ENCODE results near the gene CACNA1C.

The CACNA1C gene

DNA sequence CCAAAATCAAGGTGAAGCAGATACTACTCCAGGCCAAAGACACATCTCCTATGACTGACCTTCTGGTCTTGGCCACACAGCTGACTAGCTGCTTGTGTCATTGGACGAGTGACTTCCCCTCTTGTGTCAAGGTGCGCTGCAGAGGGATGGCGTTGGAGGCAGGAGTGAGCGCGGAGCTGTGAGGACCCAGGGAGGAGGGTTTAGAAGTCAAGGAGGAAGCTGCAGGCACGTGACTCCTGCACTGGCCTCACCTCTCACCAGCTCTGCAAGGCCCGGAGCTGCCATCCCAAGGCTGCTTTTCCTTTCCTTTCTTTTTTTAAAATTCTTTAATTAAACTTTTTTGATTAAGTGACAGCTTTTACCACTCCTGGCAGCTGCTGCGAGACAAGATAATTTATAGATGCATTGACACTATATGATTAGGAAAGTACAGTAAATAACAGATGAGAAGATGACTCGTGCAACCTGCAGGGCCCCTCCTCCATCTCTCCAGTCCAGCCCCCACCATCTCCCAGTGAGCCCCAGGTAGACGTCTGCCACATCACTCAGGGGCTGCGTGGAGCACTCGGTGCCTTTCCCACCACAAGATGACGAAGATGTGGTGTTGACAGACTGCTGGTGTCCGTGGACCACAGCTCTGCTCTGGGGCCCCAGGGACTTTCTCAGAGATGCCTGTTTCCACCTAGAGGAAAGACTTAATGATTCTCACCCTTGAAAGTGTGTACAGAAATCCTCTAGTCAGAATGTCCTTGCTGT is 350.6 kb downstream of the CACNA1C start:
- no peak for DNase-seq

DNA sequence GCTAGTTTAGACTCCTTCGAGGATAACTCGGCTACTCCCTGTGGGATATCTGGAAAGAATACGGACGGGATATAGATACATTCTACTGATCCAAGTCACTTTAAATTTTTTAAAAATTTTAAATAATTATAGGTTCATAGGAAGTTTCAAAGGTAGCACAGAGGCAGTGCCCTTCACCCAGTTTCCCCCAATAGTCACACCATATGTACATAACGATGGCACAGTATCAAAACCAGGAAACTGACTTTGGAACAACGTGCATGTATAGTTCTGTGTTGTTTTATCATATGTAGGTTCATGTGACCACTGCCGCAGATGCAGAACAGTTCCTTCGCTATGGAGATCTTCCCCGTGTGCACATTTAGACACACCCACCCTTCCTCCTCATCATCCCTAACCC is 352.3 kb downstream of the CACNA1C start:
- DNase-seq, result no peak

DNA sequence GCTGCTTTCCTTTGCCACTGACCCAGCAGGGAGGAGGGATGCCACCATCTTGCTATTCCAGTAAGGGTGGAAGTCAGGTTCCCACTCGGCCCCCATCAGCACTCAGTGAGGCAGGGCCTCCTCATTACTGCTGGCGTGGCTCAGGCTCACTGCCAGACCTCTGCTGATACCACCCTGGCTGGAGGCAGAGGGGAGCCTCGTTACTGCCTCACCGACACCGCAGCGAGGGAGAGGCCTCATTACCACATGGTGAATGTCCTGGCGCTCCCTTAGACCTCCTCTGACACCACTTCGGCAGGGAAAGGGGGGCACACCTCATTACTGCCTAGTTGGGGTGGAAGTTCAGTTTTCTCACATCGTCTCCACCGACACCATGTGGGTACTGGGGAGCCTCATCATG is 354.1 kb downstream of the CACNA1C start:
- no peak for DNase-seq

DNA sequence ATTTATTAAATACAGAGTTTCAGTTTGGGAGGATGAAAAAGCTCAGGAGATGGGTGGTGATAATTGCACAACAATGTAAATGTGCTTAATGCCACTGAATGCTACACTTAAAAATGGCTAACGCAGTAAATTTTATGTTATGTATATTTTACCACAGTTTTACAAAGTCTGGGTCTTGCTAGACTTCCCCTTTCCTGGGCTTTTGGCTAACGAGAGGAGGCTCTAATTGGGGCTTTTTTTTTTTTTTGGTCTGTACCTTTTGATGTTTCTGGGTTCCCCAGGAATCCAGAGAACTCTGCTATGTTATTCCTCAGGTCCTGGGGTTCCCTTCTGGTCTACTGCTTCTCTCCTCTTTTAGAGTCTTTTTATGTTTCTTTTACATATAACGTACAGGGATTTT is 355.5 kb downstream of the CACNA1C start:
- DNase-seq, result no peak

DNA sequence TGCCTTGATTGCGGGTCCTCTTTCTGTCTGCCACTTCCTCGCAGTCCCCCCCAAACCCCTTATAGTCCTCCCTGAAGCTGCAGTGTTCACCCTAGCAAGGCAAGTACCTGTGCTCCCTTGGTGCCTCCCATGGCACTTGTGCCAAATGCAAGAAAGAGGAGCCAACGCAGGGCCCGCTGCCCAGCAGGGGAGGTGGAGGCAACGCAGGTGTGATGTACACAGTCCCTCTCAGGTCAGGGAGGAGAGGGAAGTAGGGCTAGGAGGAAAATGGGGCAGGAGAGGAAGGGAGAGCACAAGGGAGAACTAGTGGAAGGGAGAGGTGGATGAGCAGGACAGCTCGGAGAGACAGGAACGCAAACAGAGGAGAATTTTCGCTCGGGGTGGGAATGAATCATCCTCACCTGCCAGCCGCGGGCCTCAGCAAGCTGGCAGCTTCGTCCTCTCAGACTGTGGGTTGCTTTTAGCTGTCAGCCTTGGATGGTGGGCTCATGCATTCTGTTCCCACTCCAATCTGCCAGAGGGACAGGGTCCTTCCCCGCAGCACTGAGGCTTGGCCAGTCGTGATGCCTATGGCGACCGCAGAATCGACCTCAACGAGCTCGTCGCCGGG is 357.0 kb downstream of the CACNA1C start:
- DNase-seq, result no peak

DNA sequence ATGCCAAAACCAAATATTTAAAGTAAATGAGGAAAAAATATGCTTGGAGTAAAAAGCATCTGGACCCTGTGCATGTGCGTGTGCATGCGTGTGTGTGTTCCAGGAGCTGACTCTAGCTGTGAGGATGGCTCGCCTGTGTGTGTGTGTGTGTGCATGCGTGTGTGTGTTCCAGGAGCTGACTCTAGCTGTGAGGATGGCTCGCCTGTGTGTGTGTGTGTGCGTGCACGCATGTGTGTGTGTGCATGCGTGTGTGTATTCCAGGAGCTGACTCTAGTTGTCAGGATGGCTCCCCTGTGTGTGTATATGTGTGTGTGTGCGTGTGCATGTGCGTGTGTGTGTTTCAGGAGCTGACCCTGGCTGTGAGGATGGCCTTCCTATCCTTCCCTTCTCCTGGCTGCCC is 357.7 kb downstream of the CACNA1C start:
- no peak for DNase-seq

DNA sequence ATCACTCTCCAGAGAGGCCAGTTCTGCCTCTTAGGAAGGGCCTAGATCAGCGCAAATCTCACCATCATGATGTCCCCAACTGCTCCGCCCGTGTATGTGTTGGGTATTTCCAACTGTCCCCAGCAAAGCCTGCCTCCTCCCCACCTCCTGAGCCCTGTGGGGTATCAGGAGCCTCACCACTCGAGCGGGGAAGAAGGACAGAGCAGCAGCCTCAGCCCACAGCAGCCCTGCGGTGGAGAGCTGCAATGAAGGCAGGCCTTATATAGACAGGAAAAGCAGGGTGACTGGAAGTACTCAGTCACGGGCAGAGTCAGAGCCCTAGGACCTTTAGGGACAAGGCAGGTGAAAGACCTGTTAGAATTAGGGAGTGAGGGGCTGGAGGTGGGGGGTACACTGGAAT is 358.2 kb downstream of the CACNA1C start:
- no peak for DNase-seq

DNA sequence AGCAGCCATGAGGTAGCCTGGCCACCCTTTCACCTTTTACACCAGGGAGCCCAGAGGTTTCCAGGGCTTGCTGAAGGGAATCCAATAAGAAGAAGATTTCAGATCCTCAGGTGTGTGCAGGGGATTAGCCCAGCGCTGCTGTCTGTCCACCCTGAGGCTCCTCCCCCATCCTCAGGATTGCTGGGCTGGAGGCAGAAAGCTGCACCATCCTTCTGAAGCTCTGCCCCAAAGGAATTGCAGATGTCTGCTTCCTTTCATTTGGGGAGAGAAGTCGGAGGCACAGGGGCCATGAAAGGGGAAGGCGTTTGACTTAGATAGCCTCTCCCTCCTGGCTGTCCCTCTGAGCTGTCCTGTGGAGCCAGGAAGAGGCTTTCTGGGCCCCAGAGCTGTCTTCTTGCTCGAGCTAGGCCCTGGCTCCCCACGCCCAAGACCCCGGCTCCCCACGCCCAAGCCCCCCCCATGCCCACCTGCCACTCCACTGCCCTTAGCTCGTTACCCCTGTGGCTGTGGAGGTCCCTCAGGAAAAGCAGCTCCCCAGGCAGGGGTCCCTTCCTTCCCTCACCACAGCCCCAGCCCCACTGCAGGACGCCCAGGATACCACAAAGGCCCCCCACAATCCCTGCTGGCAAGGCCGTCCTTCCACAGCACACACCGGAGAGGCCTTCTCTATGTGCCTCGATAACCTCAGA is 359.0 kb downstream of the CACNA1C start:
- DNase-seq, result no peak

DNA sequence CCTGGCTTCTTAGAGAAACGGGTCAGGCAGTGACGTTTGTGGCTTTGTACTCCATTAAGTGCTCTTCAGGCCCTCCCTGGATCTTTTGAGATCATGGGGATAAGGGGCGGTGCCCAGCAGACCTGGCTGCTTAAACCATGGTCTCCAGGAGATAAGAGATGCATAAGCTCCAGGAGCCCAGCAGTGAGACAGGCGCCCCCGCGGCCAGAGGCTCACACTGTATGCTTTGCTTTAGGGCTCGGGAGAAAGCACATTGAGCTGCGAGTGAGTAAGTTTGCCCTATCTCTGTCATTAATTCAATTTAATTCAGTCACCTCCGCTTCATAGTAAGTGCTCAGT is 359.5 kb downstream of the CACNA1C start:
- no peak for DNase-seq

DNA sequence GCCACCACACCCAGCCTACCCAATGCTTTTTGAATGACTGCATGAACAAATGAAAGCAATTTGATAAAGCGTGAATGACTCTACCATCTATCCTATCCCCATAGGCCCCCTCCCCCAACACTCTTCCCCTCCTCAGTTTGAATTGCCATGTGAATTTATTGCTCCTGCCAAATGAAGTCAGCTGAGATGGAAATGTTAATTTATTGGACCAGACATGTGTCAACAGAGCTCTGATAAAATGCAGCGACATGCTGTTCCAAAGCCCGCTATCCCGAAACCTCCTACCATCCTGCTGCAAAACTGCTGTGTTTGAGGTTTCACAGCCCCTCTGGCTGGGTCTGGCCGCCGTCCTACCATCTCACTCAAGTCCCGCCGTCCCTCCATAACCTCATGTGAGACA is 360.5 kb downstream of the CACNA1C start:
- no peak for DNase-seq

DNA sequence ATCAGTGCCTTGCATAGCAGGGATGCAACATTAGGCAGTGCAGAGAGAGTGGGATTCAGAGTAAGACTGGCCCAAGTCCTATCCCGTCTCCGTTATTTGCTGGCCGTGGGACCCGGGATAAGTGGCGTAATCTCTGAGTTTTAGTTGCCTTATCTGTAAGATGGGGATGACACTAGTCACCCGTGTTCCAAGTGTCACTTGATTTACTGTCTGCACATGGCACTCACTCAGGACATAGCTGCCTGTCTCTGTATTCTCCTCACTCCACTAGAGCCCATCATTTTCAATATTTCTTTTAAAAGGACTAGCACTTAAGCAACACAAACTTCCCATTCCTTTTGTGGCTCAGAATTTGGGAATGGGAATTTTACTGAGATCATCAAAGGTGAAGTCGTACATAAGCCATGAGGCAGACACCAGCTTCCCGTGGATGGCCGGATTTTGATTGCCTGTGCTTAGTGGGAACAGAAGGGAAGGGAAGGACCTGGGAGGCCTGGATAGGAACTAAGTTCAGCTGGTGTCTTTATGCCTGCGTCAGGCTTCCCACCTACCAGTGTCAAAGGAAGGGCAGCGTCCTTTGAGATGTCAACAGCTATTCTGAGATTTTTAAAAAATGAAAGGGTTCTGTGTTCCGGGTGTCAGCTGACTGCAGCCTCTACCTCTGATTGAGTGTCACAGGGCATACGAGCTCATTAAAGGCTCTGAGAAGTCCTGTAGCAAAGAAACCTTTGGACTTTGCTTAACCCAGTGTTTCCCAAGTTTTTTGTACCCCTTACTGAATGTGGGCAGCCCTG is 361.4 kb downstream of the CACNA1C start:
- no peak for DNase-seq

DNA sequence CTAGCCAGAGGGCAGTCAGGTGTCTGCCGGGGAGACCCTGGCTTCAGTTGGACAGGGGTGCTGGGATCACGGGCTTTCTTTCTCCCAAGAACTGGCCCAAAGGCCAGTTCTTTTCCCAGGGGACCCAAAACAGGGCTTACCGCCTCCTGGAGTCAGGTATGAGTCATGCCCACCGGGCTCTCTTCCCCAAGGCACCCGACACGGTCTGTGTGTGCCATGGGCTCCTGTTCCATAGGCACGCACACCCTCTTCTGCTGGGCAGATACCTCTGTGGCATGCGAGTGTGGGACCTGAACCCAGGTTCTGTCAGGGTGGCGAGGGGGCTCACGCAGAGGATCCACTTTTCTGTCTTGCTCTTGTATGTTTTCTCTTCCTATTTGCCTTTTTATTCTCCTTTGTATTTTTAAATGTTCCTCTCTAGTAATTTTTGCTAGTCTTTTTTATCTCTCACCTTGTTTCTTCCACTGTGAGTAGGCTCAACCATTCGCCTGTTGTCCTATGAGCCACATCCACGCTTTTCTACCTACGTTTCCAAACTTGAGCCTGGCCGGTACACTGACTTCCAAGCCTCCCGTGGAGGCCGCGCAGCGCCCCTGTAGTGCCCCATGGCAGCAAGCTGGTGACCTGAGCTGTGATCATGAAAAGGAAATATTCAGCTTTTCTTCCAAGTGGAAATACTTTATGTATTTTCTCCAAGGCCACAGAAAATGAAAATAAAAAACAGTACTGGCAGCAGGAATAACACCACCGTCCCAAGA is 362.2 kb downstream of the CACNA1C start:
- DNase-seq, result no peak

DNA sequence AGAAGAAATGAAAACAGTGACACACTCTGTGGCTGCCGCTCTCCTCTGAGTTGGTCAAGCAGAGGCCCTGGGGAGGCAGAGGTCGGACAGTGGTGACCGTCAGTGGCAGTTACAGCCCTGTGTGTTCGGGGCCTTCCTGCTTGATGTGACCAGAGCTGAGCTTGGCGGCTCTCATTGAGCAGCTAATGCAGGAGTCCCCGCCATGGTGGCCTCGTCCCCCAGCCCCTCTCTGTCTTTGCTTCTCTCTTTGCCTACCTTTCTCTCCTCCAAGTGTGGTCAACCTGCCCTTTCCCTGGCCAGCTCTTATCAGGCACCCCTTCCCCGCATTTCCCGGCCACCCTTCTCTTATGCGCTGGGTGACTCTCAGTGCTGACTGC is 362.8 kb downstream of the CACNA1C start:
- no peak for DNase-seq

DNA sequence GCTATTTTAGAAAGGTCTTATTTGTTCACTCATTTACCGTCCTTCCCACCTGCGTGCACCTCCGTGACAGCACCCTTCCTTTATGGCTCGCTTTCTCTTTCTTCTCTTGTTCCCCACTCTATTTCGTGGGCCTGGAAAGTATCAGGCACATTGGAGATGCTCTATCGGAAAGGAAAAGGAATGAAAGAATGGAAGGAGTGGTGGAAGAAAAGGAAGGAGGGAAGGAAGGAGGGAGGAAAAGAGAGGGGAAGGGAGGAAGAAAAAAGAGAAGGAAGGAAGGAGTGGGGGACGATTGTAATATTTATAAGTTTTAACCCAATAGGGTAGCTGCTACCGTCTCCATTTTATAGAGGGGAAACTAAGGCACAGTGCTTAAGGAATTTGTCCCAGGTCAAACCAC is 363.4 kb downstream of the CACNA1C start:
- no peak for DNase-seq

DNA sequence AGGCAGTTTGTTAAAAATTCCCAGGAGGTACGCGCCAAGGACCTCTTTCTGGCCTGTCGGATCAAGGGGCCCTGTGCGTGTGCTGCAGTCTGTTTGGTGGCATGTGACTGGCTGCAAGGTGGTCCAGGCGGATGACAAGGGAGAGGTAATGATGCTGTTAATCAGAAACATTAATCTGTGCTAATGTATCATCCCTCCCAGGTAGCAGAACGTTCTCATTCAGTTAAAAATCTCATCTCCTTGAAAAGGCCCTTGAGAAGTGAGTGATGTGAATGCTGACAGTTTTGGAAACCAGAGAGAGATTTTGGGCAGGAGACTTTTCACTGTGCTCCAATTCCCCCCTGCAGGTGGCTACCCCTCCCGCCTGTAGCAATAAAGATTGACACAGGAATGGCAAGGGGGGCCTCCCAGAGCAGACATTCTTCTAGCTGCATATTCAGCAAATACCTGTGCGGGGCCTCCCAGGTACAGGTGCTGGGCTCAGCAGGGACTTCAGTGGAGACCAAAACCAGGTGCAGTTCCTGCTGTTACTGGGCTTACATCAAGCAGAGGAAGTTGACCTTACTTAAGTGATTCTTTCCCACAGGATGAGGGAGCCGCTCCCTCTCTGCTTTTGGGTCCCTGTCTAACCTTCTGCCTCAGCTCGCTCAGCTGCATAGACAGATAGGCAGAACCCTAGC is 364.8 kb downstream of the CACNA1C start:
- no peak for DNase-seq

DNA sequence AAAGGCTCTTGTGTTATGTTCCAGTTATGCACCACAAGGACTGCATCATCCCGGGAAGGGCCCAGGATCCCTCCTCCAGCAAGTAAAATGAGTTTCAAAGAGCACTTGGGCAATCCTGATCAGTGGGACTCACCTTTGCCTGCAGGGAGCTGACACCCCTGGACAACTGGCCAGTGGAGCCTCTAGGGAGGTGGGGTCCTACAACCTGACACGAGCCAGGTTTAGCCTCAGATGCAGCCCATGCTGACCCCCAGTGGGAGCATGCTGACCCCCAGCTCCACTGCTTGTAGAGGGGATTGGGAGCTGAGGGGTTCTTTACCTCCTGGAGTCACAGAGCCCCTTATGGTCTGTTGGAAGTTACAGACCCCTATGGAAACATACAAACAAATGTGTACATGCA is 365.8 kb downstream of the CACNA1C start:
- no peak for DNase-seq

DNA sequence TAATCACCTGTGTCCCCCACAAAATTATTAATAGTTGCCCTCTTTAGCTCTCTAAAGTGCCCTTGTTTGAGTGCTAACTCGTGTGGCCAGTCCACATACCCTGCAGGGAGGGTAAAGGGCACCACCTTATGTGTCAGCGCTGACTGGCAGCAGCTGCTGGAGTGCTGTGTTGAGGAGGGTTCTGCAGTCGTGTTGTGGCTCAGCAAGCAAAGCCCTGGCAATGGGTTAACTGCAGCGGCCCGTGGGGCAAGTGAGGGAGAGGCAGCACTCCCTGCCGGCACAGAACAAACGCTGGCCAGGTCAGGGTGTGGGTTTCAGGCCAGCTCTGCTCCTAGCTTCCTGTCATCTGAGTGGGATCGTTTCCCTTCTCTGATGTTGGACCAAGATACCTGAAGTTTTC is 369.8 kb downstream of the CACNA1C start:
- no peak for DNase-seq

DNA sequence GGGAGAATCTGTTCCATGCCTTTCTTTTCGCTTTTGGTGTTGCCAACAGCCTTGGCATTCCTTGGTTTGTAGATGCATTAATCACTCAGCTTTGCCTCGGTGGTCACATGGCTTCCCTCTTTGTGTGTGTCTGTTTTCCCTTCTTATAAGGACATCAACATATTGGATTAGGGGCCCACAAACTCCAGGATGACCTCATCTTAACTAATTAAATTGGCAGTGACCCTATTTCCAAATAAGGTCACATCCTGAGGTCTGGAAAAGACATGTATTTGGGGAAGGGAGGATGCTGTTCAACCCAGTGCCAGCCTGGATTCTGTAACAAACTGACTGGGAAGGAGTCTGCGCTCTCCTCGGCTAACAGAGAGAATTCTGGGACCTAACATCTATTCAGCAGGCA is 376.2 kb downstream of the CACNA1C start:
- DNase-seq, result no peak

DNA sequence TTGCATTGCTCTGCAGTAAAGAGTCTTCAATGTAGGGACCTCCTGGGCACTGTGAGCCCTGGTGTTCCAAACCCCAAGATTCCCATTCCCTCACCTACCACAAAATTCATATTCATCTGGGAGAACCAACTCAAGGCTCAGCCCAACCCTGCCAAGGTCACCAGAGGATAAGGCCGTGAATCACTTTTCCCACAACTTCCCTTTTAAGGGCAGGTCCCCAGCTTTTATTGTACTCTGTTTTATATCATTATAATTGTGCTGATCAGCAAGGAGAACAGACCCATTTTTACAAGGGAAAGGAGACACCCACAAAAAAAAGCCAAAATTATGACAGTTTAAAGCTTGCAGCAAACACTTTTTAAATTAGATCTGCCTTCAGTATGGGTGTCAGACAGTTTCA is 379.0 kb downstream of the CACNA1C start:
- no peak for DNase-seq

DNA sequence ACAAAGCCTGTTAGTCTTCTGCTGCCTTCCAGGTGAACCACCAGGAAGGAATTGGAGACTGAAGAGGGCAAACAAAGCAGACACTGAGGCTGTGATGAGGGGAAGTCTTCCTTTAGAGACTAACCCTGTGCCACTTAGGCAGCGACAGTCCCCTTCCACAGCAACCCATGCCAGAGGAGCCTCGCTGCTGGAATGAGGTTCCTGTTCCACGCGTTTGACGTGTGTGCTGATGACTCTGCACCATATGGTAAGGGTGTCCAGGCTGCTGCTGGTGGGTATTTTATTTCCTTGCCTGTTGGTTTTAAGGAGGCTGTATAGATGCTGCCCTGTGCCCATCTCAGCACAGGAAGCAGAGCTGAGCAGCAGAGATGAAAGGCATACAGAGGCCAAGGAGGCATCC is 380.1 kb downstream of the CACNA1C start:
- DNase-seq, result no peak

DNA sequence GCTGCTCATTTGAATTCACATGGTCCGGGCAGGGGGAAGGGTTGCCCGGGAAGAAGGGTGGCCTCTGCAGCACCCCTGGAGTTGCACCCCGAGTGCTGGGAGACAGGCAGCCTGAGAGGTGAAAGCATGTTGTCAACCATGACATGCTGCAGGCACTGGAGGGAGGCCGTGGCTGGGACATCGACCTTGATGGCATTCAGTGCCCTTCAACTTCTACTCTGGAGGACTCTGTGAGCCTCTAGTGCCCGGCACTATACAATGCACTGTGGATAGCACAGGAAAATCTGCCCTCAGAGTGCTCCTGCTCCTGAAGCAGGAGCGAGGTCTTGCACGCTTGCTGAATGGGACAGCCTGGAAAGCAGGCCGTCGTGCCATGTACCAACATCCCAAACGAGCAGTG is 382.7 kb downstream of the CACNA1C start:
- no peak for DNase-seq

DNA sequence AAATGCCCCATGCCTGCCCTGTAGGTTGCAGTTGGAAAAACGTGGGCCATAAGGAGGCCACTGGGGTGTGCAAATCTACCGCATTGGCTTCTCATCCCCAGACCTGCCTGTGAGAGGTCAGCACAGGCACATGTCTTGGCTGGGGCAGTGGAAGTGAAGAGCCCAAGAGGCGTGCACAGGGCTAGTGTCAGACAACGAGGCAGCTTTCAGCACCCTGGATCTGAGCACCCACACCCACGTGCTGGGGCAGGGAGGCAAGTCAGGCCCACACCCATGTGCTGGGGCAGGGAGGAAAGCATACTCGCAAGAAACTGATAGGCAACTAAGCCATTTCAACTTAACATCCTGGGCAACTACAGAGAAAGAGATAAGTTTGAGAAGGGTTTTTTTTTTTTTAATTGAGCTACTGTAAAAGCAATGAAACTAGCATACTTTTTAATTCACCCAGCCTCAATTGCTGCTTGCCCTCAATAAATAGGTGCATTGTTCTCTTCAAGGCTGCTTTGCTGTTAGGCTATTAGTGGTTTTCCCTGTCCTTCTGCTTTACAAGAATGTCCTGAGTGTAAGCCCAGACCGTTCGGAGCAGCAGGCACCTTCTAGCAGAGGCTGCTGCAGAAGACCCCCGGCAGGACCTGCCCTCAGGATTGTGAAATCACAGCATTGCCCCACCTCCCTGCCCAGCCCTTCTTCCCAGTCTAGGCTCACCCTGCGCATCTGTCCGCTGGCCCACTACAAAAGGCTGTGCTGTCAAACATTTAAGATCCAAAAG is 386.7 kb downstream of the CACNA1C start:
- no peak for DNase-seq
